Astrocyte of the spinal cord (primary cell): ENCODE data around the gene TRIP11.
"Not testable (repeated sequence)": the region's sequence is repeated elsewhere in the genome, so short reads cannot be mapped to it uniquely, and the experiment has no call there.

ENCODE experiments used
- DNase-seq: peaks from one replicate; pipeline ENCODE4 v3.0.0; 2011; ENCODE audit warnings: low read depth, low spot score
- H3K4me3 ChIP-seq: 2 replicates; pipeline ENCODE4 v1.5.1; 2011; ENCODE audit warnings: low read depth, mild to moderate bottlenecking, low read length, moderate library complexity
- in situ Hi-C: cut with HindIII; loops from 2 replicates; pipeline ENCODE4 v1.10.0; 2017; ENCODE audit warnings: low sequenced_read_pairs
- TF ChIP-seq, protein P1 (sequence below): IDR thresholded peaks from 2 replicates; pipeline ENCODE4 v1.5.1; 2012; ENCODE audit warnings: low read depth, mild to moderate bottlenecking, low read length, inconsistent platforms

The TRIP11 gene

DNA sequence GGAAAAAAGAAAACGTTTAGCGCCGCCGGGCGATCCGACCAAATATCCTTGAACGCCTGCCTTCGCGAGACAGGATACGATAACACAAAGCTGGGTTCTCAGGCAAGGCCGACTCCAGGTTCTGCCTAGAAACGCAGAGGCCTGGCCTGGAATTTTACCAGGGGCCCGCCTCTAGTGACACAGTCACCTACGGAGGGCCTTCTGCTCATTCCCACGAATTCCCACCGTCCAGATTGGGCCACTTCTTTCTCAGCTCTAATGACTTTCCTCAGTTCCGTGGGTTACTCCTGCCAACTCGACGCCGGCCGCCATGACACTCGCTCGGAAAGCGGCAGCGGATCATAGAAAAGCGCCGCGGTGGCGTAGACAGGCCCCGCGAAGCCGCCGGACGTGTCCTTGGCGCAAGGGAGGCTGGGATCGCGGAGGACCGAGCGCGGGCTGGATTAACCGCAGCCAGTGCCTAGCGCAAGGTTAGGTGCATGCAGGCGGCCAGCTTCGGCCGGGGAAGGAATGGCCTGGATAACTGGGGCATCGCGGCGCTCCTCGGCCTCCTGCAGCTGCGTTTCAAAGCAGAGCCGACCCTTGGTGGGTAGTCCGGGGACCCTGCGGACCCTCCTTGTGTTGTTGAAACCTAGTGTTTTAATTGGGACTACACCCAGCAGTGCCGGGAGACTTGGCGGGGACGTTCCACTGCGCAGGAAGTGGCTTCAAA lies at the start of gene TRIP11:
Gene TRIP11 (minus strand): TSS at position 341 of the 712 bp plus-strand sequence. CDS start 374 bp downstream, outside the sequence.
- TF ChIP-seq, protein P1, sequence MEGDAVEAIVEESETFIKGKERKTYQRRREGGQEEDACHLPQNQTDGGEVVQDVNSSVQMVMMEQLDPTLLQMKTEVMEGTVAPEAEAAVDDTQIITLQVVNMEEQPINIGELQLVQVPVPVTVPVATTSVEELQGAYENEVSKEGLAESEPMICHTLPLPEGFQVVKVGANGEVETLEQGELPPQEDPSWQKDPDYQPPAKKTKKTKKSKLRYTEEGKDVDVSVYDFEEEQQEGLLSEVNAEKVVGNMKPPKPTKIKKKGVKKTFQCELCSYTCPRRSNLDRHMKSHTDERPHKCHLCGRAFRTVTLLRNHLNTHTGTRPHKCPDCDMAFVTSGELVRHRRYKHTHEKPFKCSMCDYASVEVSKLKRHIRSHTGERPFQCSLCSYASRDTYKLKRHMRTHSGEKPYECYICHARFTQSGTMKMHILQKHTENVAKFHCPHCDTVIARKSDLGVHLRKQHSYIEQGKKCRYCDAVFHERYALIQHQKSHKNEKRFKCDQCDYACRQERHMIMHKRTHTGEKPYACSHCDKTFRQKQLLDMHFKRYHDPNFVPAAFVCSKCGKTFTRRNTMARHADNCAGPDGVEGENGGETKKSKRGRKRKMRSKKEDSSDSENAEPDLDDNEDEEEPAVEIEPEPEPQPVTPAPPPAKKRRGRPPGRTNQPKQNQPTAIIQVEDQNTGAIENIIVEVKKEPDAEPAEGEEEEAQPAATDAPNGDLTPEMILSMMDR = no peak
- in situ Hi-C loops = no loop called here
- DNase-seq = peak; percentile 96
- peak within 1 kb of the TSS; percentile 99 for H3K4me3 ChIP-seq

DNA sequence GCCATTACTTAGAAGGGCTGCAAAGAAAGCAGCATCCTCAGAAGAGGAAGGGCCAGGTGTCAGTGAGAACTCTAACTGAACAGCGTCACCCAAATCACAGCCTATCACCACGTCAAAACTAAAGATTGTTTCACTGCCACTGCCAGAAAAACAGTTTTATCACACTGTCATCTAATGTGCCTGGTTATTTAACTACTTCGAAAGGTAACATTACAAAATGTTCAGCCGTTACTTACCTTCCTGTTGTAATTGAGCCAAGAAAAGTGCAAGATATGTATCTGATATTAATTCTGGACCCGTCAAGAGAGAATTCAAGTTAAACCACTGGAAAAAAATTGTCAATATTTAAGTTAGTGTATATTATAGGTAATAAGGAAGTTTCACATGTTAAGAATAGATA lies 48.6 kb upstream of the TRIP11 start:
- H3K4me3 ChIP-seq = no peak overlapping the region
- in situ Hi-C loops = no loop called here
- TF ChIP-seq, protein P1 = no peak
- no peak for DNase-seq

DNA sequence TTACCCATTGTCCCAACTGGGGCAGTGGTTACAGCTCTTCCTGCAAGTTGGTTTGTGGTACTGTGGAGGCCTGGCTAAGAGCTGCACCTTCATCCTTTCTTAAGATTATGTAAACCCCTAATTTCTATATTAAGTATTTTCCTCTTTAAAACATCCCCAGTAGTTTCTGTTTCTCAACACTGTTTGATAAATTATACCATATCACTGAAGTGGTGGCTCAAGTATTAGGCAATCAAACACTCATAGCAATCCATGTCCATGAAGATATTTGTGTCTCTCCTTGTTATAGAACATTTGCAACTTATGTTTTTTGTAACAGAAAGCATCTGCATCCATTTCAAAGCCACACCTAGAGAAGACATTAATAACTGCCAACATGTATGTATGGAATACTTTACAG lies 34.7 kb upstream of the TRIP11 start:
- H3K4me3 ChIP-seq = no peak overlapping the region
- TF ChIP-seq, protein P1 = no peak
- no peak for DNase-seq

DNA sequence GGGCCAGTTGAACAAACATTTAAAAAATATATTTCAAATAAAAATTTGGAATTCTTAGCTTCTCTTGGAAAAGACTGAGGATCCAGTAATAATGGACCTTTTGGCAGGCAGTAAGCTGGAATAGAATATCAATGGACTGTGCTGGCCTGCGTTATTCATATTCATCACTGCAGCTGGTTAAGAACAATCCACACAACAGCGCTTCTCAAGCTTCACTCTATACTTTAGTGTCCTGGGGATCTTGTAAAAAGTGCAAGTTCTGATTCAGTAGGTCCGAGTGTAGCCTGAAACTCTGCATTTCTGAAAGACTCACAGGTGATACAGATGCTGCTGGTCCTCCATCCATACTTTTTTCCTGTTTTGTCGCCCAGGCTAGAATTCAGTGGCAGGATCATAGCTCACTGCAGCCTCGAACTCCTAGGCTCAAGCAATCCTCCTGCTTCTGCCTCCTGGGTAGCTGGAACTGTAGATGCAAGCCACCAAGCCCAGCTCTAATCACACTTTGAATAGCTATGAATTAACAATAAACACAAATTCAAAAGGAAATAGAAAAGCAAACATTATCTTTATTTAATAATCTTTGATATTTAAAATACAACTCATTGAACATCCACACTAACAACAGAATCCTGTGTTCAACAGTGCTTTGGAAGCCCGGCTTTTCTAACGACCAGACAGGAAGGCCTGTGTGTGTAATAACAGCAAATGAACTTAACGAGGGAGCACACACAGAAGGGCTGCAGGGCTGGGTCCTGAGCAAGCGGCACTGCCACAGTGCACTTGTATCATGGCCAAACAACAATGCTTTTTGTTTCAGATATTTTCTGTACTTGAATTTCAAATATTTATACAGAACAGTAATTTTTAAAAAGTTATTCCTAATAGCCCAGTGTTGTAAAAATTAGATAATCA lies 18.4 kb upstream of the TRIP11 start:
- TF ChIP-seq, protein P1 = no peak
- in situ Hi-C loops = no loop called here
- no peak overlapping the region for H3K4me3 ChIP-seq
- no peak for DNase-seq

More for the DNA sequence above, 34.7 kb upstream of the TRIP11 start:
- in situ Hi-C loops = no loop called here

DNA sequence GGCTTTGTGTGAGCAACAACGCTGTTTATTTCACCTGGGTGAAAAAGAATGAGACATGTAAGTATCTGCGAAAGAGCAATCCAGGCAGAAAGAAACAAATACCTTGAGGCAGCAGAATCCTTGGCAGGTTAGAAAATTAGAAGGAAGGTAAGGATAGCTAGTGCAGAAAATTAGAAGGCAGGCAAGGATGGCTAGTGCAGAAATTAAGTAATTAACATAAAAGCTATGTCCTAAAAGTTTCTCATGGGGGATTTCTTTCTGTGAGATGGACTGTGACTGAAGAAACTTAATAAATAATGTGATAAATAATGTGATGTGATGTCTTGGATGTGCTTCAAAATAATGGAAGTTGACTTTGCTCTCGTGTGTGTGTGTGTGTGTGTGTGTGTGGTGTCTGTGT lies 9.9 kb upstream of the TRIP11 start:
- in situ Hi-C loops = no loop called here
- TF ChIP-seq, protein P1 = no peak

DNA sequence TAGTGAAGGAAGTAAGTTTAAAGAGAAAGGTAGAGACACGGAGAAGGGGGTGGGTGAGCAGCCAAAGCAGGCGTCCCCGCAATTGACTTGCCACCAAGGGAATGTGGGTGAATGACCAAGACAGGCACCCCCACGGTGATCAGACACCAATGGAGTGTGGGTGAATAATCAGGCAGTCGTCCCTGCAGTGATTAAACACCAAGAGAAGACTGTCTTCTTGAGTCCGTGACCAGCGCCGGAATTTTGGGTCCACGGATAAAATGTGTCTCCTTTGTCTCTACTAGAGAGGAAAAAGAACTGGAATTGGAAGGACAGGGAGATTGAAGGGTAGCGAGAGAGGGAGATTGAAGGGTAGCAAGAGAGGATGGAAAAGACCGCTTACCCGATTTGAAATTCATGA lies 9.4 kb upstream of the TRIP11 start:
- in situ Hi-C loops, DNase-seq: not testable (repeated sequence)

More for the DNA sequence above, 9.9 kb upstream of the TRIP11 start:
- DNase-seq = no peak
- no peak overlapping the region for H3K4me3 ChIP-seq

DNA sequence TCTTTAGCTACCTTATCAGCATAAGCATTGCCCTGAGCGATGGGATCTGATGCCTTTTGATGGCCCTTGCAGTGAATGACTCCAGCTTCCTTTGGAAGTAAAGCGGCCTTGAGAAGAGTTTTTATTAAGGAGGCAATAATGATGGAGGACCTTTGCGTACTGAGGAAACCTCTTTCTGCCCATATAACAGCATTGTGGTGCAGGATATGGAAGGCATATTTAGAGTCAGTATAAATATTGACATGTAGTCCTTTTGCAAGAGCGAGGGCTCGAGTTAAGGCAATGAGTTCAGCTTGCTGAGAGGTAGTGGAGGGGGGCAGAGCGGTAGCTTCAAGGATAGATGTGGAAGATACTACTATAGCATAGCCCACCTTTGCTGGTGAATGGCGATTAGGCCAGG lies 6.0 kb upstream of the TRIP11 start:
- H3K4me3 ChIP-seq, DNase-seq, in situ Hi-C loops: not testable (repeated sequence)

More for the DNA sequence above, 9.4 kb upstream of the TRIP11 start:
- not testable (repeated sequence) for H3K4me3 ChIP-seq

DNA sequence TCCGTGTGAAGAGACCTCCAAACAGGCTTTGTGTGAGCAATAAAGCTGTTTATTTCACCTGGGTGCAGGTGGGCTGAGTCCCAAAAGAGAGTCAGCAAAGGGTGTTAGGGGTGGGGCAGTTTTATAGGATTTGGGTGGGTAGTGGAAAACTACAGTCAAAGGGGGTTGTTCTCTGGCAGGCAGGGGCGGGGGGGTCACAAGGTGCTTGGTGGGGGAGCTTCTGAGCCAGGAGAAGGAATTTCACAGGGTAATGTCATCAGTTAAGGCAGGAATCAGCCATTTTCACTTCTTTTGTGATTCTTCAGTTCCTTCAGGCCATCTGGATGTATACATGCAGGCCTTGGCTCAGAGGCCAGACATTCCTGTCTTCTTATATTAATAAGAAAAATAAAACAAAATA lies 1.9 kb upstream of the TRIP11 start:
- H3K4me3 ChIP-seq, DNase-seq, in situ Hi-C loops: not testable (repeated sequence)
